HG02678 (cell line): ENCODE results near the gene GFRA1.

ENCODE experiments used
- ATAC-seq: cut with Tn5 transposase; IDR thresholded peaks from one replicate; pipeline ENCODE4 v1.9.1; 2021; ENCODE audit warnings: mild to moderate bottlenecking, moderate library complexity; ENCODE audit not compliant: unreplicated experiment

Gene GFRA1

GRCh38 chr10:116271593-116272439, 1.2 kb downstream of the GFRA1 start:
- no peak for ATAC-seq

- ATAC-seq: no peak
Observed at GRCh38 chr10:116270771-116271592, 2.0 kb downstream of the GFRA1 start.

GRCh38 chr10:116270126-116270770, 2.8 kb downstream of the GFRA1 start:
- no peak for ATAC-seq

- no peak for ATAC-seq
Observed at GRCh38 chr10:116269619-116270018, 3.4 kb downstream of the GFRA1 start.

- ATAC-seq: no peak
Observed at GRCh38 chr10:116268976-116269375, 4.0 kb downstream of the GFRA1 start.

- no peak for ATAC-seq
Observed at GRCh38 chr10:116265686-116266085, 7.3 kb downstream of the GFRA1 start.

GRCh38 chr10:116263870-116264655, 8.9 kb downstream of the GFRA1 start:
- ATAC-seq: no peak

GRCh38 chr10:116262678-116263077, 10.3 kb downstream of the GFRA1 start:
- ATAC-seq: no peak

GRCh38 chr10:116260599-116260998, 12.4 kb downstream of the GFRA1 start:
- ATAC-seq: no peak

- ATAC-seq: no peak
Observed at GRCh38 chr10:116259638-116260037, 13.4 kb downstream of the GFRA1 start.

- no peak for ATAC-seq
Observed at GRCh38 chr10:116257785-116258184, 15.2 kb downstream of the GFRA1 start.

- ATAC-seq: no peak
Observed at GRCh38 chr10:116256752-116257259, 16.2 kb downstream of the GFRA1 start.

- no peak for ATAC-seq
Observed at GRCh38 chr10:116255886-116256751, 16.9 kb downstream of the GFRA1 start.

- no peak for ATAC-seq
Observed at GRCh38 chr10:116254422-116255155, 18.4 kb downstream of the GFRA1 start.

GRCh38 chr10:116253716-116254115, 19.3 kb downstream of the GFRA1 start:
- no peak for ATAC-seq

- ATAC-seq: no peak
Observed at GRCh38 chr10:116251602-116252395, 21.2 kb downstream of the GFRA1 start.

- ATAC-seq: no peak
Observed at GRCh38 chr10:116247691-116248090, 25.3 kb downstream of the GFRA1 start.

- ATAC-seq: no peak
Observed at GRCh38 chr10:116246263-116246662, 26.7 kb downstream of the GFRA1 start.
